K562 (cell line): ENCODE measurements around the gene MEA1. TPM values are rescaled to one million over a fixed set of nuclear protein-coding genes. Genes with fewer than 3 reads are reported as not detected.
A peak's percentile ranks its signal among the peaks of the same experiment; 100 is the strongest.

Source experiments
- ATAC-seq: fragments of 200-7000 bp; cut with Tn5 transposase; 3 replicates; pipeline ENCODE4 v1.9.1; 2020; ENCODE audit warnings: moderate library complexity
- BruUV-seq: library from RNA; stranded (reverse); fragments of 400-500 nt; replicated peaks from 2 replicates; lab custom pipeline; 2021; lab: Mats Ljungman, UMichigan
- CTCF ChIA-PET: fragments of 300-600 bp; formaldehyde crosslinking; extraction: SDS; loops from one replicate; lab custom pipeline; 2021; ENCODE audit warnings: low intra/inter-chr PET ratio; lab: Yijun Ruan, JAX
- POLR2A ChIA-PET: fragments of 300-600, 350-650 bp; sonication (Branson Sonifier 250); formaldehyde crosslinking; extraction: SDS; loops from one replicate; lab custom pipeline; 2021; ENCODE audit warnings: antibody characterized with exemption, inconsistent platforms; lab: Yijun Ruan, JAX
- DNase-seq, 4 experiments: peaks; one replicate each; pipeline versions ENCODE4 v3.0.0 to v3.0.0-alpha.2; 2011 to 2018; ENCODE audit warnings: low spot score in 3 of 4, mixed read lengths in 3 of 4; ENCODE audit errors: extremely low read depth in 1 of 4
- FAIRE-seq: peaks from 2 replicates; lab custom pipeline; 2011; peaks lifted over from hg19 to GRCh38; lab: Jason Lieb, UNC
- H2AFZ ChIP-seq: 2 replicates; pipeline ENCODE4 v1.6.0; 2011; ENCODE audit warnings: low read depth, low read length, control low read depth, inconsistent platforms
- H3K27ac ChIP-seq: fragments of 200-600 bp; 3 replicates; pipeline ENCODE4 v1.8.0; 2011; ENCODE audit warnings: low read depth, mild to moderate bottlenecking, control low read depth, inconsistent platforms, low read length, moderate library complexity, mixed read lengths; ENCODE audit errors: extremely low read depth
- H3K27me3 ChIP-seq, 2 experiments: fragments of 300-600 bp in 1 of 2; 2 replicates in 1 of 2; 3 replicates in 1 of 2; pipeline versions ENCODE4 v1.6.0 to v1.8.0; 2011; ENCODE audit warnings: inconsistent platforms in 2 of 2, low read length in 2 of 2, mild to moderate bottlenecking in 1 of 2, mixed read lengths in 1 of 2, moderate library complexity in 1 of 2; ENCODE audit not compliant: control insufficient read depth in 2 of 2, insufficient read depth in 2 of 2
- H3K36me3 ChIP-seq: fragments of 300-600 bp; 3 replicates; pipeline ENCODE4 v1.8.0; 2011; ENCODE audit warnings: mild to moderate bottlenecking, low read length, inconsistent platforms; ENCODE audit not compliant: control insufficient read depth, insufficient read depth
- H3K4me1 ChIP-seq, 2 experiments: fragments of 200-600 bp in 1 of 2; replicated peaks in 1 of 2; 2 replicates in 1 of 2; 3 replicates in 1 of 2; pipeline versions ENCODE4 v1.5.1 to v1.8.0; 2011; ENCODE audit warnings: inconsistent platforms in 2 of 2, low read length in 2 of 2, mild to moderate bottlenecking in 1 of 2, mixed read lengths in 1 of 2, moderate library complexity in 1 of 2; ENCODE audit not compliant: control insufficient read depth in 2 of 2, insufficient read depth in 2 of 2
- H3K4me2 ChIP-seq: 2 replicates; pipeline ENCODE4 v1.6.1; 2011; ENCODE audit warnings: low read length, control low read depth, inconsistent platforms, mixed read lengths; ENCODE audit not compliant: insufficient read depth
- H3K4me3 ChIP-seq: fragments of 200-600 bp; sonication (generic), shearing (Covaris generic); 2 replicates; pipeline ENCODE4 v1.5.1; 2016; ENCODE audit warnings: control low read depth, inconsistent platforms
- H3K79me2 ChIP-seq: fragments of 200-600 bp; 3 replicates; pipeline ENCODE4 v1.8.0; 2011; ENCODE audit warnings: low read length, inconsistent platforms; ENCODE audit not compliant: control insufficient read depth, insufficient read depth
- H3K9ac ChIP-seq, 2 experiments: 2 replicates each; pipeline versions ENCODE4 v1.6.0 to v1.6.1; 2011; ENCODE audit warnings: low read depth in 2 of 2, low read length in 2 of 2, control low read depth in 1 of 2, inconsistent platforms in 1 of 2, mild to moderate bottlenecking in 1 of 2, mixed read lengths in 1 of 2; ENCODE audit not compliant: insufficient read depth in 1 of 2
- H3K9me1 ChIP-seq: one replicate; pipeline ENCODE4 v1.6.0; 2011; ENCODE audit warnings: inconsistent platforms, mild to moderate bottlenecking, low read length, moderate library complexity; ENCODE audit not compliant: control insufficient read depth, insufficient read depth
- H3K9me3 ChIP-seq: replicated peaks from 2 replicates; pipeline ENCODE4 v1.5.1; 2011; ENCODE audit warnings: low read depth, low read length, inconsistent platforms; ENCODE audit not compliant: control insufficient read depth, insufficient read depth
- H4K20me1 ChIP-seq: replicated peaks from 2 replicates; pipeline ENCODE4 v1.6.1; 2011; ENCODE audit warnings: low read length, inconsistent platforms, mixed read lengths; ENCODE audit not compliant: control insufficient read depth, insufficient read depth
- CBFB ChIP-seq: sonication (generic); formaldehyde crosslinking; IDR thresholded peaks from 2 replicates; pipeline ENCODE4 v1.4.0; 2020; ENCODE audit warnings: mild to moderate bottlenecking, missing genetic modification reagents
- E2F5 ChIP-seq: sonication (generic); formaldehyde crosslinking; IDR thresholded peaks from 2 replicates; pipeline ENCODE4 v1.8.0; 2022; ENCODE audit warnings: mild to moderate bottlenecking, missing genetic modification reagents
- FOXJ3 ChIP-seq: sonication (generic); formaldehyde crosslinking; IDR thresholded peaks from 2 replicates; pipeline ENCODE4 v1.4.0; 2020; ENCODE audit warnings: mild to moderate bottlenecking, missing genetic modification reagents
- MTA2 ChIP-seq: fragments of 450-650 bp; IDR thresholded peaks from 2 replicates; pipeline ENCODE4 v1.6.1; 2016; ENCODE audit warnings: low read depth
- MYNN ChIP-seq, 2 experiments: sonication (generic); formaldehyde crosslinking in 1 of 2; IDR thresholded peaks; 2 replicates each; pipeline versions ENCODE4 v1.5.0 to v1.6.1; 2016 to 2020; ENCODE audit warnings: antibody characterized with exemption in 1 of 2, missing genetic modification reagents in 1 of 2
- NCOA2 ChIP-seq, 2 experiments: fragments of 450-650 bp; IDR thresholded peaks; 2 replicates each; pipeline ENCODE4 v1.6.1; 2018; ENCODE audit warnings: mild to moderate bottlenecking in 2 of 2, moderate library complexity in 1 of 2; ENCODE audit not compliant: partially characterized antibody in 2 of 2
- NR1H2 ChIP-seq: sonication (generic); formaldehyde crosslinking; IDR thresholded peaks from 2 replicates; pipeline ENCODE4 v1.4.0; 2020; ENCODE audit warnings: mild to moderate bottlenecking, missing genetic modification reagents
- POLR3A ChIP-seq: IDR thresholded peaks from 2 replicates; pipeline ENCODE4 v1.6.1; 2011; ENCODE audit warnings: borderline replicate concordance, mild to moderate bottlenecking, moderate library complexity; ENCODE audit not compliant: insufficient read length, insufficient read depth; ENCODE audit errors: extremely low read depth
- SMARCA4 ChIP-seq: fragments of 450-650 bp; IDR thresholded peaks from 2 replicates; pipeline ENCODE4 v1.6.1; 2016
- SMARCC2 ChIP-seq: fragments of 450-650 bp; IDR thresholded peaks from 2 replicates; pipeline ENCODE4 v1.6.1; 2017; ENCODE audit warnings: antibody characterized with exemption, moderate library complexity, mild to moderate bottlenecking, low read depth
- SNIP1 ChIP-seq: fragments of 450-650 bp; IDR thresholded peaks from 2 replicates; pipeline ENCODE4 v1.7.1; 2017; ENCODE audit warnings: low read depth, mild to moderate bottlenecking
- TBP ChIP-seq: optimal IDR thresholded peaks from 2 replicates; pipeline ENCODE3; 2011; ENCODE audit warnings: low read depth, low read length, improper control_type of control experiment
- ZNF384 ChIP-seq: IDR thresholded peaks from 2 replicates; pipeline ENCODE4 v1.6.1; 2012; ENCODE audit warnings: low read depth, low read length, improper control_type of control experiment
- ZNF431 ChIP-seq: sonication (generic); formaldehyde crosslinking; IDR thresholded peaks from 2 replicates; pipeline ENCODE4 v1.8.0; 2022; ENCODE audit warnings: mild to moderate bottlenecking, missing genetic modification reagents
- ZNF436 ChIP-seq: fragments of 250-450, 450-650 bp; sonication (Bioruptor Pico); formaldehyde crosslinking; IDR thresholded peaks from 2 replicates; pipeline ENCODE4 v1.7.0; 2020; ENCODE audit warnings: mild to moderate bottlenecking
- WGBS: fragments of 100-300 bp; shearing (Covaris generic); methylation state at CpG from one replicate; pipeline ENCODE4 v1.1.6; 2016; ENCODE audit warnings: low coverage, mixed read lengths; ENCODE audit not compliant: insufficient coverage; ENCODE audit errors: missing lambda C conversion rate; 5-methylcytosine and 5-hydroxymethylcytosine counted together
- in situ Hi-C: fragments of 300-500 bp; cut with MboI; formaldehyde crosslinking; loops from 4 replicates; pipeline ENCODE4 v1.15.0; 2018; ENCODE audit warnings: inconsistent platforms, mixed read lengths
- intact Hi-C: fragments of 100-400 bp; cut with micrococcal nuclease; formaldehyde crosslinking; loops from 2 replicates; pipeline ENCODE4 v1.14.2; 2022
- polyA plus RNA-seq, 8 experiments: library from polyadenylated mRNA; depleted of rRNA in 4 of 8; stranded (reverse) in 5 of 8; unstranded in 3 of 8; fragments of >200 nt; fragmentation: Nextera tagmentation in 2 of 8; fragmentation: Illumina TruSeq in 1 of 8; extraction: Ambion mirVana in 2 of 8; extraction: Trizol in 1 of 8; gene quantifications; 2 replicates each; pipeline versions ENCODE4 v1.2.1 to v1.2.3, GENCODE V29; 2011 to 2014; ENCODE audit warnings: inconsistent platforms in 1 of 8, missing spikeins in 1 of 8
- total RNA-seq, 7 experiments: library from RNA; depleted of rRNA in 6 of 7; stranded (reverse); fragments of >200 nt in 6 of 7; fragmentation: Illumina TruSeq in 2 of 7; extraction: Trizol in 2 of 7; gene quantifications; 2 replicates each; pipeline versions ENCODE4 v1.2.1 to v1.2.3, GENCODE V29; 2011 to 2021; ENCODE audit warnings: low replicate concordance in 1 of 7
- TF ChIP-seq, protein P1 (sequence below): fragments of 250-450 bp; sonication (Bioruptor Pico); IDR thresholded peaks from 2 replicates; pipeline ENCODE4 v1.5.0; 2022; ENCODE audit warnings: mild to moderate bottlenecking

The MEA1 gene
- total and polyA plus RNA-seq, 9 of the 15 experiments (the other 6 are each of a cell fraction or from before 2014, with no cell fraction given) = 86.8 to 210 (median 152) TPM

DNA sequence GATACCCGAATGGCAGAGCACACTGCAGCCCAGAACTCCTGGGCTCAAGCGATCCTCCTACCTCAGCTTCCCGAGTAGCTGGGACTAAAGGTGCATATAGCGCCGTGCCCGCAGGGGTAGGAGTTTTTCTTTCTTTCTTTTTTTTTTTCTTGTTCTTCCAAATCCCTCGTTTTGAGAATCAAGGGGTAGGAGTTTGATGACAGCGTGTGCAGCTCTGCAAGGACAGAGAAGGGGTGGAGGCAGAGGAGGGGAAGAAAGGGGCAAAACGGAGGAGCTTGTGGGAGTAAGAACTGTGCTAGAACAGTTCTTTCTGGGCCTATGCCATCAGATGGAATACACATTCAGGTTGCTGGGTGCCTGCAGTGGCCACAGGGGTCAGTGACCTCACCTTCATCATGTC is 23.0 kb upstream of the MEA1 start:
- TF ChIP-seq FOXJ3 (CRISPR knock-in tag) (no peak), SNIP1 (no peak), E2F5 (CRISPR knock-in tag) (no peak), NR1H2 (CRISPR knock-in tag) (no peak), SMARCC2 (no peak), MTA2 (no peak), ZNF431 (CRISPR knock-in tag) (no peak), NCOA2 (IDR thresholded peaks at IDR 0.05; ENCODE audit: partially characterized antibody in 2 of 2) (no peak), SMARCA4 (no peak), MYNN (IDR thresholded peaks at IDR 0.05) (no peak), MYNN (CRISPR knock-in tag; IDR thresholded peaks at IDR 0.05) (no peak), POLR3A (no peak), TBP (no peak), ZNF384 (no peak), CBFB (CRISPR knock-in tag) (no peak), ZNF436 (CRISPR knock-in tag) (no peak)
- TF ChIP-seq, protein P1, sequence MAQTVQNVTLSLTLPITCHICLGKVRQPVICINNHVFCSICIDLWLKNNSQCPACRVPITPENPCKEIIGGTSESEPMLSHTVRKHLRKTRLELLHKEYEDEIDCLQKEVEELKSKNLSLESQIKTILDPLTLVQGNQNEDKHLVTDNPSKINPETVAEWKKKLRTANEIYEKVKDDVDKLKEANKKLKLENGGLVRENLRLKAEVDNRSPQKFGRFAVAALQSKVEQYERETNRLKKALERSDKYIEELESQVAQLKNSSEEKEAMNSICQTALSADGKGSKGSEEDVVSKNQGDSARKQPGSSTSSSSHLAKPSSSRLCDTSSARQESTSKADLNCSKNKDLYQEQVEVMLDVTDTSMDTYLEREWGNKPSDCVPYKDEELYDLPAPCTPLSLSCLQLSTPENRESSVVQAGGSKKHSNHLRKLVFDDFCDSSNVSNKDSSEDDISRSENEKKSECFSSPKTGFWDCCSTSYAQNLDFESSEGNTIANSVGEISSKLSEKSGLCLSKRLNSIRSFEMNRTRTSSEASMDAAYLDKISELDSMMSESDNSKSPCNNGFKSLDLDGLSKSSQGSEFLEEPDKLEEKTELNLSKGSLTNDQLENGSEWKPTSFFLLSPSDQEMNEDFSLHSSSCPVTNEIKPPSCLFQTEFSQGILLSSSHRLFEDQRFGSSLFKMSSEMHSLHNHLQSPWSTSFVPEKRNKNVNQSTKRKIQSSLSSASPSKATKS (CRISPR knock-in tag) = no peak
- POLR2A ChIA-PET = interaction anchor here (0.6 to 5.7 kb wide), 9 partner anchors 10 to 145 kb away, joined by 3 to 22 read pairs (median 4); partner anchors contain the start of genes CUL9, KLHDC3 and RRP36
- ATAC-seq (no peak), DNase-seq (no peak), FAIRE-seq (no peak)
- Histone ChIP-seq H4K20me1 (no peaks in the 10 kb centered on the region; the same call in 1 of the 2 replicates), H2AFZ (no peak overlapping the region), H3K4me2 (no peak overlapping the region), H3K9me1 (peaks cover 6% of the 10 kb centered on the region), H3K4me3 (no peak overlapping the region), H3K9me3 (no peaks in the 10 kb centered on the region), H3K27ac (no peak overlapping the region), H3K36me3 (peaks cover 75% of the 10 kb centered on the region), H3K27me3 (no peaks in the 10 kb centered on the region), H3K9ac (peak overlapping the region in 1 of 2 experiments; percentile 26; a peak in 1 of 4 replicates), H3K79me2 (no peaks in the 10 kb centered on the region), H3K4me1 (peaks cover 0 to 10% of the 10 kb centered on the region in 2 experiments; a peak in 3 of 5 replicates)
- intact Hi-C loops (no loop called here), in situ Hi-C loops (no loop called here)
- CTCF ChIA-PET = interaction anchor here (0.5 kb wide), 1 partner anchor 13 kb away, joined by 4 read pairs; no protein-coding TSS in a partner anchor
- no TSS peak for BruUV-seq
- 81% methylated on average over 7 of the region's 9 CpGs for WGBS
